SH-SY5Y (cell line): ENCODE results near the gene SEC63.

ENCODE experiments used
- GATA2 ChIP-seq: IDR thresholded peaks from 2 replicates; pipeline ENCODE4 v1.6.1; 2011; ENCODE audit warnings: mild to moderate bottlenecking, low read depth, low read length
- GATA3 ChIP-seq: IDR thresholded peaks from 2 replicates; pipeline ENCODE4 v1.6.1; 2011; ENCODE audit warnings: low read depth, mild to moderate bottlenecking, low read length, moderate library complexity

DNA sequence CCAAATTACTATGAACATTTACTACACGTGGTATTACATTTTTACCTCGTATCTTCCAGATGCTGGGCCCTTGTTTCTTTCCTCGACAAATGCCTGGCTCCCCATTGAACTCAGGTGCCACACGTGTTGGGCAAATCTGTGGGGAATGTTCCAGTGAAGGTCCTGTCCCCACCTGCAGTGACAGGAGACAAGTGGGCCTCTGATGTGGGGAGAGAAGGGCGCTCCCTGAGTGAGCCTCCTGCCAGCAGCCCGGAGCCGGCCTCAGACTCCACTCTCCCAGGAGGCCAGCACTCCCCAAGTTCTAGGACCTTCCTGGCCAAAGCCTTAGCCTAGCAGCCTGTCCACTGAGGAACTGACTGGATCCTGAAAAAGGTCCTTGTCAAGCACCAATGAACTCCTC is 112.2 kb downstream of the SEC63 start:
- TF ChIP-seq GATA3 = no peak
- no peak for TF ChIP-seq GATA2
